ENCODE data around the gene SPATS2L. TPM values are rescaled to one million over a fixed set of nuclear protein-coding genes. Genes with fewer than 3 reads are reported as not detected.

The SPATS2L gene
- total RNA-seq, 1 experiment from 2014 or later: 174 TPM

DNA sequence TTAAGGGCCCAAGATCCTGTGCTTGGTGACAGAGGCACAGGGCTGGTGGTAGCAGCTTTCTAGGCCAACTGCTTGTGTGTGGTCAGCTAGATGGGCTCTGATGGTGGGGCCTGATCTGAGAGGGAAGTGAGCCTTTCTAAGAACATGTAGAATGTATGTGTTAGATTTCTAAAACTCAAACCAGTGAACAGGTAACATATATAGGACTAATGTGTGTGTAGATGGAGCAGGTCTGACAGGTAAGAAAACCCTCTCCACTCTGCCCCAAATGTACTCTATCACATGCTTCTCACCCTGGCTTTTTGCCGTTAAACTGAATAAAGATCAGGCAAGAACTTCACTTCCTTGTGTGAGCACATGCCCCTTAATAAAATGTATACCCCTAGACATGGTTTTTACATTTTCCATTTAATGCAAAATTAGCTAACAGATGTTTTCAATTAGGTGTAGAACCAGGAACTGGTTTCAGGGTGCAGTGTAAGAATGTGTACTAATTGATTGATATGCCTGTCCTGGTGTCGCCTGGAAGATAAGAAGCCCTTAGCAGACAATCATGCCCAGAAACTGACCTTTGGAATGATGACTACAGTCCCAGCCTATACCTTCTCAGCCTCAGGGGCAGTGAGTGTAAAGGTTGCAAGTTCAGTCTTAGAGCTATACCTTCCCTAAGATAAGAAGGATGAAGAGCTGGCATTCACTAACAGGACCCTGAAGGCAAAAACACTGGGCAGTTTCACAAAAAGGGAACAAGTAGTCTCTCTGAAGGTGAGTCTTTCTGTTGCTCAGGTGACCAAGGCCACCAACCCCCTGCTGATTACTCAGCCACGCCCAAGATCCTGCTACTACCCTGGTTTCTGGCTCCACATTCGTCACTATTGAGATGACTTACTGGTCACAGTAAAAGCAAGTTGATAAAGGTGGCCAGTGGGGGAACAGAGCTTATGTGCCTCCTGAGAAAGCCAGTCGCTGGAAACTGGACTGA, 71.2 kb downstream of the SPATS2L start:
- Histone ChIP-seq H3K9me3 (ENCODE audit: low read length) (no peaks in the 10 kb centered on the region), H3F3A (ENCODE audit: low read length, unreplicated experiment) (no peaks in the 10 kb centered on the region), H3K4me3 (ENCODE audit: low read length) (no peak overlapping the region), H3K9me2 (replicated peaks; ENCODE audit: low read length) (no peaks in the 10 kb centered on the region), H3K36me3 (ENCODE audit: low read depth, low read length) (peaks cover 20% of the 10 kb centered on the region), H3K9ac (ENCODE audit: low read length) (peak overlapping the region; percentile 40), H3K27me3 (ENCODE audit: low read length) (no peaks in the 10 kb centered on the region), H3K4me2 (ENCODE audit: low read length) (no peak overlapping the region), H4K20me1 (ENCODE audit: low read length) (no peaks in the 10 kb centered on the region), H3K79me2 (ENCODE audit: low read length) (peaks cover 93% of the 10 kb centered on the region), H2AFZ (ENCODE audit: low read length) (no peak overlapping the region), H3K27ac (ENCODE audit: low read length) (peak overlapping the region; percentile 77), H3K4me1 (ENCODE audit: insufficient read depth, low read length) (peaks cover 52% of the 10 kb centered on the region)
- ChIA-PET POLR2A (ENCODE audit: unreplicated experiment) (interaction anchor here (0.6 to 0.8 kb wide), 3 partner anchors 28 to 72 kb away, joined by 3 to 8 read pairs (median 3); no protein-coding TSS in a partner anchor), CTCF (no interaction called here)
- intact Hi-C loops (cut with micrococcal nuclease): loop anchor here (2.0 kb wide), 1 partner anchor 29 kb away; no protein-coding TSS in a partner anchor
- peak; percentile 21 for DNase-seq
- no TSS peak for BruUV-seq (replicated peaks)
- TF ChIP-seq EZH2 (IDR thresholded peaks at IDR 0.05; ENCODE audit: low read length, unreplicated experiment): no peak
- TF ChIP-seq, protein P1, sequence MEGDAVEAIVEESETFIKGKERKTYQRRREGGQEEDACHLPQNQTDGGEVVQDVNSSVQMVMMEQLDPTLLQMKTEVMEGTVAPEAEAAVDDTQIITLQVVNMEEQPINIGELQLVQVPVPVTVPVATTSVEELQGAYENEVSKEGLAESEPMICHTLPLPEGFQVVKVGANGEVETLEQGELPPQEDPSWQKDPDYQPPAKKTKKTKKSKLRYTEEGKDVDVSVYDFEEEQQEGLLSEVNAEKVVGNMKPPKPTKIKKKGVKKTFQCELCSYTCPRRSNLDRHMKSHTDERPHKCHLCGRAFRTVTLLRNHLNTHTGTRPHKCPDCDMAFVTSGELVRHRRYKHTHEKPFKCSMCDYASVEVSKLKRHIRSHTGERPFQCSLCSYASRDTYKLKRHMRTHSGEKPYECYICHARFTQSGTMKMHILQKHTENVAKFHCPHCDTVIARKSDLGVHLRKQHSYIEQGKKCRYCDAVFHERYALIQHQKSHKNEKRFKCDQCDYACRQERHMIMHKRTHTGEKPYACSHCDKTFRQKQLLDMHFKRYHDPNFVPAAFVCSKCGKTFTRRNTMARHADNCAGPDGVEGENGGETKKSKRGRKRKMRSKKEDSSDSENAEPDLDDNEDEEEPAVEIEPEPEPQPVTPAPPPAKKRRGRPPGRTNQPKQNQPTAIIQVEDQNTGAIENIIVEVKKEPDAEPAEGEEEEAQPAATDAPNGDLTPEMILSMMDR (conservative IDR thresholded peaks at IDR 0.05; ENCODE audit: low read depth, low read length): no peak
- no peak for TF ChIP-seq EZH2phosphoT487 (IDR thresholded peaks at IDR 0.05; ENCODE audit: borderline replicate concordance, low read length)
- no peak for ATAC-seq

DNA sequence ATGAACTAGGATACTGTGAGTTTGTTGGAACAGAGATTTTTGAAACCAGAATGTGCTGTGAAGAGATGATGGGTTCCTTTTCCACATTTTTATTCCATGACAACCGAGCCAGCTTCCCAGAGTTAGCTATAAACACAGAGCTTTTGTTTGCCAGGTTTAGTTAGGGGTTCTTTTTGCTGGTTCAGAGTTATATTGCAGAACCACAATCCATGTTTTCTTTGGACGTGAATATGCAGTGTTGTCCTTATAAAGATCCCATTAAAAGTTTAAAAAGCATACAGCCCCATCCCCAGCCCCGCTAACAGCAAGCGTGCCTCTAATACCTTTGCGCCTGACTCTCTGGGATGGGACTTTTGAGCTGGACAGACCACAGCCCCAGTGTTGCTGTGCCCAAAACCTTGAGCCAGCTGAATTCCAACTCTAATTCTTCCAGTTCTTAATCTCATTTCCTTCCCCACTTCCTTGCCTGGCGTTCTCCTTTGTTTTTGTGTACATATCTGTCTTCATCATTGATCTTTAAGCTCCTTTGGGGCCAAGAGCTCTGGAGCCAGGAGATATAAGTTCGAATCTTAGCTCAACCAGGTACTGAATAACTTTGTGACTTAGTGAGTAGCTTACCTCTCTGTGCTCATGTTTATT, 72.3 kb downstream of the SPATS2L start:
- no peaks in the 10 kb centered on the region for H3K27me3 ChIP-seq (ENCODE audit: low read length)
- POLR2A ChIA-PET (ENCODE audit: unreplicated experiment): interaction anchor here (0.6 kb wide), 1 partner anchor 56 kb away, joined by 3 read pairs; no protein-coding TSS in a partner anchor
- no peaks in the 10 kb centered on the region for H3F3A ChIP-seq (ENCODE audit: low read length, unreplicated experiment)
- H3K9ac ChIP-seq (ENCODE audit: low read length): 0 out of 2 replicates have a peak overlapping the region, but pooled peaks have one; percentile 40
- H4K20me1 ChIP-seq (ENCODE audit: low read length): no peaks in the 10 kb centered on the region
- H3K4me3 ChIP-seq (ENCODE audit: low read length): no peak overlapping the region
- no peak overlapping the region for H3K4me2 ChIP-seq (ENCODE audit: low read length)
- H2AFZ ChIP-seq (ENCODE audit: low read length): no peak overlapping the region
- intact Hi-C loops (cut with micrococcal nuclease): no loop called here
- peaks cover 95% of the 10 kb centered on the region for H3K79me2 ChIP-seq (ENCODE audit: low read length)
- no peak for ATAC-seq
- no peaks in the 10 kb centered on the region for H3K9me2 ChIP-seq (replicated peaks; ENCODE audit: low read length)
- DNase-seq: no peak
- TF ChIP-seq EZH2phosphoT487 (IDR thresholded peaks at IDR 0.05; ENCODE audit: borderline replicate concordance, low read length): no peak
- TF ChIP-seq EZH2 (IDR thresholded peaks at IDR 0.05; ENCODE audit: low read length, unreplicated experiment): no peak
- TF ChIP-seq, protein P1 (conservative IDR thresholded peaks at IDR 0.05; ENCODE audit: low read depth, low read length): no peak
- peak overlapping the region; percentile 77; the same call in 1 of the 2 replicates for H3K27ac ChIP-seq (ENCODE audit: low read length)
- no peaks in the 10 kb centered on the region for H3K9me3 ChIP-seq (ENCODE audit: low read length)
- peaks cover 20% of the 10 kb centered on the region for H3K36me3 ChIP-seq (ENCODE audit: low read depth, low read length)
- CTCF ChIA-PET: interaction anchor here (0.6 kb wide), 1 partner anchor 56 kb away, joined by 3 read pairs; no protein-coding TSS in a partner anchor
- peaks cover 51% of the 10 kb centered on the region for H3K4me1 ChIP-seq (ENCODE audit: insufficient read depth, low read length)
- BruUV-seq (replicated peaks): no TSS peak
